Endothelial cell of umbilical vein (primary cell): Measurements from ENCODE around the gene MYO16.

Source experiments
- EZH2 ChIP-seq: IDR thresholded peaks from 2 replicates; pipeline ENCODE4 v1.6.1; 2012; ENCODE audit warnings: borderline replicate concordance, low read depth, mild to moderate bottlenecking, moderate library complexity, low read length, inconsistent platforms; ENCODE audit not compliant: severe bottlenecking
- POLR2A ChIP-seq: IDR thresholded peaks from 2 replicates; pipeline ENCODE4 v1.6.1; 2012; ENCODE audit warnings: low read depth, mild to moderate bottlenecking, control low read depth, low read length
- POLR2AphosphoS5 ChIP-seq: IDR thresholded peaks from 2 replicates; pipeline ENCODE4 v1.6.1; 2012; ENCODE audit warnings: low read depth, mild to moderate bottlenecking, control low read depth, low read length, moderate library complexity; ENCODE audit not compliant: insufficient read depth
- TF ChIP-seq, protein P1 (sequence below), 2 donors: IDR thresholded peaks; 1 replicate in 1 of 2; 2 replicates in 1 of 2; pipeline ENCODE4 v1.5.1; 2011; ENCODE audit warnings: low read length in 2 of 2, mild to moderate bottlenecking in 2 of 2, moderate library complexity in 2 of 2, control low read depth in 1 of 2, inconsistent platforms in 1 of 2, low read depth in 1 of 2; ENCODE audit not compliant: insufficient read depth in 1 of 2; ENCODE audit errors: extremely low read depth in 1 of 2
- TF ChIP-seq, protein P2 (sequence below): IDR thresholded peaks from 2 replicates; pipeline ENCODE4 v1.6.1; 2011; ENCODE audit not compliant: insufficient read depth, insufficient read length

DNA sequence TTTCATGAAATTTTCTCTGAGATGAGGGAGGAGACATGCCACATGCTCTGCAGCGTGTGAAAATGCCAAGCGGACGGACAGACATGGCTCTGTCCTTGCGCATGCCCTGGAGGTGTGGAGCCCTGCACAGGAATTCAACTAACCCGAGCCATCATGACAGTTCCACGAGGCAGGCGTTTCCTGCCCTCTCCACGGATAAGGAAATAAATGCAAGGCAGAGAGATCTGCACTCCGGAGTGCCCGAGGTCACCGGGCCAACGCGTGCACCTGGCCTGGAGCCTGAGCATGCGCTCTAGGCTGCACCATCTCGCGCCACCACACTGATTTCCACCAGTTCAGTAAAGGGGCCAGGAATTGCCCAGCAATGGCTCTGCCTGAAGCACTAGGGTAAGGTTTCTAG, 298.2 kb downstream of the MYO16 start:
- TF ChIP-seq, protein P1, sequence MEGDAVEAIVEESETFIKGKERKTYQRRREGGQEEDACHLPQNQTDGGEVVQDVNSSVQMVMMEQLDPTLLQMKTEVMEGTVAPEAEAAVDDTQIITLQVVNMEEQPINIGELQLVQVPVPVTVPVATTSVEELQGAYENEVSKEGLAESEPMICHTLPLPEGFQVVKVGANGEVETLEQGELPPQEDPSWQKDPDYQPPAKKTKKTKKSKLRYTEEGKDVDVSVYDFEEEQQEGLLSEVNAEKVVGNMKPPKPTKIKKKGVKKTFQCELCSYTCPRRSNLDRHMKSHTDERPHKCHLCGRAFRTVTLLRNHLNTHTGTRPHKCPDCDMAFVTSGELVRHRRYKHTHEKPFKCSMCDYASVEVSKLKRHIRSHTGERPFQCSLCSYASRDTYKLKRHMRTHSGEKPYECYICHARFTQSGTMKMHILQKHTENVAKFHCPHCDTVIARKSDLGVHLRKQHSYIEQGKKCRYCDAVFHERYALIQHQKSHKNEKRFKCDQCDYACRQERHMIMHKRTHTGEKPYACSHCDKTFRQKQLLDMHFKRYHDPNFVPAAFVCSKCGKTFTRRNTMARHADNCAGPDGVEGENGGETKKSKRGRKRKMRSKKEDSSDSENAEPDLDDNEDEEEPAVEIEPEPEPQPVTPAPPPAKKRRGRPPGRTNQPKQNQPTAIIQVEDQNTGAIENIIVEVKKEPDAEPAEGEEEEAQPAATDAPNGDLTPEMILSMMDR (IDR thresholded peaks at IDR 0.05; ENCODE audit: extremely low read depth in 1 of 2, insufficient read depth in 1 of 2, low read depth in 1 of 2, low read length in 2 of 2): no peak
- TF ChIP-seq POLR2A (no peak), POLR2AphosphoS5 (no peak), EZH2 (no peak)
- TF ChIP-seq, protein P2, sequence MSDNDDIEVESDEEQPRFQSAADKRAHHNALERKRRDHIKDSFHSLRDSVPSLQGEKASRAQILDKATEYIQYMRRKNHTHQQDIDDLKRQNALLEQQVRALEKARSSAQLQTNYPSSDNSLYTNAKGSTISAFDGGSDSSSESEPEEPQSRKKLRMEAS: no peak
